NCI-H2227 (cell line): ENCODE data around the gene PPP1R14C.
"Not testable (repeated sequence)": the region's sequence is repeated elsewhere in the genome, so short reads cannot be mapped to it uniquely, and the experiment has no call there.

Experiments
- DNase-seq: peaks from one replicate; lab custom pipeline; 2025; ENCODE audit not compliant: unreplicated experiment; lab: John Stamatoyannopoulos, UW

Gene PPP1R14C

GRCh38 chr6:150137711-150138110 lies 5.1 kb upstream of the PPP1R14C start:
- not testable (repeated sequence) for DNase-seq

GRCh38 chr6:150138638-150139037 lies 4.2 kb upstream of the PPP1R14C start:
- DNase-seq = no peak

GRCh38 chr6:150139533-150139932 lies 3.3 kb upstream of the PPP1R14C start:
- DNase-seq = no peak

DNA sequence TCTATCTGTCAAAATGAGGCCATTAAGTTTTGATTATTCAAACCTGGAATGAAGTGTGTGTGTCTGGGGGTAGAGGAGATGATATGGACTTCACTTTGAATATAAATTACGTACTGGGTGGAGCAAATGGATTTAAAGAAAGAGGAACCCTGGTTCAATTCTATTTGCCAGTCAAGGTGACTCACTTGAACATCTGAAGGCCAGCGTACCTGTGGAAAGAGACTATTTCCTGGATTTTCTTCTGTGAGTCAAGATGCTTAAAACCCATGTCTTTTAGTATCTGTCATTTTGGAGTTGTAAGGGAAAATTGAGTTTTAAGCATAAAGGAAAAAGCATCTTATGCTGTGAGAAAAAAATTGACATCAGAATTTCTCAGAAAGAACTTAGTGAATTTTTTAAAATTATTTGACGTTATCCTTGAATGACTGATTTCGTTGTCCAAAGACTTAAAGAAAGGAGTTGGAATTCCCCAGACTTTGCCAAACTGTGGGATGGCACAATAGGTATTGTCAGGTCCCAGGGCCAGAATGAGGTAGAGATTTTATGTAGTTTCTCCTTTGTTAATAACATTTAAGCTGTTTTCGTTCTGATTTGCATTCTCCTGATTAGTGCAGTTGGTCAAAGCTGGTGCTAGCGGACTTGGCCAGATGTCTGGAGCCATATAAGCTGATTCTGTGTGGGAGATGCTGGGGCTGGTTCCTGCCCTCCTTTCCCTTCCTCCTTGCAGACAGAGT lies 2.4 kb upstream of the PPP1R14C start:
- no peak for DNase-seq

DNA sequence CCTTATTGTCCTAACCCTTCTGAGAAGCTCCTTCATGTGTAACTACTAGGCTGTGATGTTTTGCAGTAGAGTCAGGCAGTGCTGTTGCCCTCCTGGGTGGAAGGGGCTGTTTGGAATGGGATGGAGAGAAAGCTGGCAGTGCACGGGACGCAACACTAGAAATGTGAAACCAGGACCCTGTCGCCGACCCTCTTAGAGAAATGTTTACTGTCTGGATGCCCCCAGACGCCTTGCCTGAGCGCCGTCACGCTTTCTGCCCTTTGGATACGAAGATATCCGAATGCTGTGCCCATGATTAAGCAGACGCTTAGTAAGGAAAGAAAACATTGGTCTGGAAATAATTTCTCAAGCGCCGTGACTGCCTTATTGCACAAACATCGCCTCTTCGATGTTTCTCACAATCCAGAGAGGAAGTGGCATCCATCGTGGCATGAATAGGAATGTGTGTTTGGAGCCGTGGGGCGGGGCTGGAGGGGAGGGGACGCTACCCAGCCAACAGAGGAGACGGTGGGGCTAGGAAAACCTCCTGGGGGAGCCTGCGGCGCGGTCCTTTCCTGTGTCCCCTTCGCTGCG lies 661 bp upstream of the PPP1R14C start:
- DNase-seq = peak; percentile 64

GRCh38 chr6:150143516-150144293 lies 861 bp downstream of the PPP1R14C start:
- DNase-seq = peak; percentile 44

DNA sequence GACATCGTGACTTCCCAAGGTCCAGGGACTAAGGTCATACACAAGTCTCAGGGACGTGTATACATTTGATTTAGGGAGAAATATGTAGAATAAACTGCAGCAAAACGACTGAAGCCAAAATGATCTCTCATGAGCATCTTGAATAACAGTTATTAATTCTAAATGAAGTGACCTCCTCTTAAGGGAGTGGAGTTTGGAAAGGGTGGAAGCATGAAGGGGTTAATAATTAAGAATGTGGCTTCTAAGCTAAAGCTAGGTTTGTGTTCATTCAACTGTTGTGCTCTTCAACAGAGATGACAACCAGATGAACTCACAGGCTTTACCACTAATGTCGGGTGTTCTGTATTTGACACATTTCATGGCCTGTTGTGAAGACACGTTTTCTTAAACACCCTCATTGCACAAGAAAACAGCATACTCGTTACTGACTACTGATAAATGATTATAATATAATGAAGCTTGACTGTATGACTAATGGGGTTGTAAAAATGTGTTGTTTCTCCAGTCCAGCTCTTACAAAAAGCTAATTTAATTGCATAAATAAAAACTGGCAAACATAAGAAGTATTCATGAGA lies 1.5 kb downstream of the PPP1R14C start:
- no peak for DNase-seq

DNA sequence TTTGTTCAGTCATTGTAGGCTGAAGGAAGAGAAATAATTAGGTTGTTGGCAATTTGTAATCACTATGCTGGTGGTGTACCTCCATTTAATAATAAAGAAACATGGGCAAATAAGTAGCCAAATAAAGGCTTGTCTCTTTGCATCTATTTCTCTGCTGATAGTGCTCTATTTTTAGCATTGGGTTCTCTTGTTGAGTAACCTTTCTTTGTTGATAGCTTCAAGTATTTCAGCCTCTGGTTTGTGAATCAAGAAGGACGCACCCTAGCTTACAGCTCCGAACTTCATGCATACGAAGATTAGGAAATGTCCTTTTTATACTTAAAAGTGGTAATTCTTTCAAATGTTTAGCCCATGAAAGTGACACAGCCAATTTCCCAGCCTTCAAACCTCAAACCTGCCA lies 2.6 kb downstream of the PPP1R14C start:
- DNase-seq = no peak

DNA sequence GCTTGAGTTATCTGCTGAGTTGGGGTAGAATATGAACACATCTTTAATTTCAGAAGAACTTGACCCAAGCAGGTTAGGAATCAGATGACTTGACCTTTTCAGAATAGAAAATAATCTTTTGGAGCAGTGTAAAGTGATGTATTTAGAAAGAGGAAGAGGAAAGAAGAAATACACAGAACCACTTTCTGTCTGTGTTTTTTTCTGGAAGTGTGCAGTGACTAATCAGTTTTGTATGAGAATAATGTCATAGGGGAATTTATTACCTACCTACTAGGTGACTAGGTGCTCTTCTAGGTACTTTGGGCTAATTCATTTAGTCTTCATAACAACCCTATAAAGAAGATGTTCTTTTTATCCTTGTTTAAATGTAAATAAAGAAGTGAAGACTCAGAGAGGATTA lies 3.0 kb downstream of the PPP1R14C start:
- no peak for DNase-seq

- no peak for DNase-seq
Measured at GRCh38 chr6:150146436-150146835, 3.6 kb downstream of the PPP1R14C start.

GRCh38 chr6:150149146-150149545 lies 6.3 kb downstream of the PPP1R14C start:
- DNase-seq = no peak

DNA sequence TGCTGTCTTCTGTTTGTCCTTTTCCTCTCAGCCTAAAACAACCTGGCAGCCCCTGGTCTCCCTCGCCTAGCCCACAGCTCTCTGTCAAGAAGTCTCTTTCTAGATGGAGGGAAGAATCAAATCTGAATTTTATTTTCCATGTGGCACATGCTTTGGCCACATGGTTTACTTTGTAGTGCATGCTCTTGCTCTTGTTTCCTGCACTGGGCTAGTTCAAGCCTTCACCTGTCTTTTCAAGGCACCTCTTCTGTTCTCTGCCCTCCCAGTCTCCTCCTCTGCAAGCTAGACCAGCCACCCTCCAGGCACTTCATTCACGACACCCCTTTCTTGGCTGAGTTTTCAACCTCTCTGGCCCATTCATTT lies 7.6 kb downstream of the PPP1R14C start:
- DNase-seq = no peak

- DNase-seq = no peak
Measured at GRCh38 chr6:150150821-150151646, 8.2 kb downstream of the PPP1R14C start.

DNA sequence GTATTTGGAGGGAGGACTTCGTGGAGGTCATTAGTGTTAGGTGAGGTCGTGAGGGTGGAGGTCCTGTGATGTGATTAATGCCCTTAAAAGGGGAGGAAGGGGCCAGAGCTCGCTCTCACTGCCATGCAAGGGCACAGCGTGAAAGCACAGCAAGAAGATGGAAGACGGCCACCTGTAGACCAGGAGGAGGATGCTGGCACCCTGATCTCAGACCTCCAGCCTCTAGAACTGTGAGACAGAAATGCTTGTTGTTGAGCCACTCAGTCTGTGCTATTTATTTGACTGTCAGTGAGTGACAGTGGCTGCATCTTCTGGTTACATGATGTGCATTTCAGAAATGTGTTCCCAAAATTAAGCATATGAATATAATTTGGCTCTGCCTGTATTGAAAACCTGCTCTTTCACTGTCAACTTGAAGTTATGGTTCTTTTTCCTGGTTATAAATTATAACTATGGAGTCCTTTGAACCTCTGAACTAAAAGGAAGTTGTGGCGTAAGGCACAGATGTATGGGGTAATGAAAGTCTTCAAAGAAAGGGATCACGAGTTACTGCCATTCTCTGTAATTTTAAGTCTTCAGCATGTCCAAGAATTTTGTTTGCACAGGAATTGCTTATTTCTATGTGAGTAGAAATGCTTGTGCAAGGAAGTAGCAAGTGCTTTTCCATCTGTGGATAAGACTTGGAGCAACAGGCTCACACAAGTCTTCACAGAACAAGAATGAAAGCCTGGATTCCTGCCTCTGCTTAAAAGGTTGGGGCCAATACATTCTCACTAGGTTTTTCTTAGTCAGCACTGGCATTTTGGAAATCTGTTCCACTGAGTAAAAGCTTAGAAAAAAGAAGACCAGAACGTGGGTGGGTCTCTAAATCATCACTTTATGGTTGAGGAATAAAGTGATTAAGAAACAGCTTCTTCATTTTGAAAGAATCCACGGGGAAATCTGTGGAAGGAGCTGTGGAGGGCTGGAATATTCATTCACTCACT lies 10.3 kb downstream of the PPP1R14C start:
- DNase-seq = no peak

- DNase-seq = no peak
Measured at GRCh38 chr6:150153905-150154492, 11.2 kb downstream of the PPP1R14C start.

- no peak for DNase-seq
Measured at GRCh38 chr6:150156460-150156859, 13.6 kb downstream of the PPP1R14C start.

DNA sequence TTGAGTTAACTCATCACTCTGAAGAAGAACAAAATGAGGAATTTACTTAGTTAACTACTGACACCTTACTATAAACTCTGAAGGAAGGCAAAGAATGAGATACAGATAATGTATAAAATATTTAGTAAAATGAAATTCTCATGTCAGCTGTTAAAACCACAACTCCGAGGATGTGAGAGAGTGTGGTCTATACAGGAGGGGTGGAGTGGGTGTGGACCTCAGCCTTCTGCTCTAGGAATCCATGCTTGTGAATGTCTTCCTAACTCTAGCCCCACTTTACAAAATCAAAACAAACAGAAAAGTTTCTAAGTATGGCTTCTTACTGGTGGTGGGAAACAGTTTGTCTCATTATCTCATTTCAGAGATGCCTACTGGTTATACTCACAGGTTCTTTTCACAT lies 14.2 kb downstream of the PPP1R14C start:
- DNase-seq = no peak

- DNase-seq = no peak
Measured at GRCh38 chr6:150159757-150160156, 16.9 kb downstream of the PPP1R14C start.

GRCh38 chr6:150163970-150164369 lies 21.1 kb downstream of the PPP1R14C start:
- DNase-seq = no peak
